GM12878 (cell line): ENCODE results near the gene RANBP17. TPM values are rescaled to one million over a fixed set of nuclear protein-coding genes. Genes with fewer than 3 reads are reported as not detected.

Experiments
- ATAC-seq: fragments of 200-7000 bp; cut with Tn5 transposase; 3 replicates; pipeline ENCODE4 v1.9.1; 2020; ENCODE audit warnings: mild to moderate bottlenecking, moderate library complexity
- BruUV-seq: library from RNA; stranded (reverse); fragments of 400-500 nt; replicated peaks from 2 replicates; lab custom pipeline; 2021; lab: Mats Ljungman, UMichigan
- CTCF ChIA-PET: fragments of 300-600 bp; sonication (Branson Sonifier 250); formaldehyde crosslinking; extraction: SDS; loops from one replicate; lab custom pipeline; 2021; ENCODE audit warnings: inconsistent platforms; lab: Yijun Ruan, JAX
- POLR2A ChIA-PET: fragments of 350-600 bp; formaldehyde crosslinking; extraction: SDS; loops from one replicate; lab custom pipeline; 2021; ENCODE audit warnings: inconsistent platforms; lab: Charles Lee
- RAD21 ChIA-PET: fragments of 300-600 bp; sonication (Branson Sonifier 250); formaldehyde crosslinking; loops from one replicate; lab custom pipeline; 2023; ENCODE audit warnings: antibody characterized with exemption; ENCODE audit not compliant: unreplicated experiment; lab: Charles Lee
- SMC1A ChIA-PET: fragments of 300-600 bp; sonication (Branson Sonifier 250); formaldehyde crosslinking; loops from one replicate; lab custom pipeline; 2023; ENCODE audit not compliant: unreplicated experiment, uncharacterized antibody; lab: Charles Lee
- DNase-seq: peaks from one replicate; pipeline ENCODE4 v3.0.0-alpha.2; 2011; ENCODE audit warnings: low read depth, low spot score
- FAIRE-seq: peaks from 3 replicates; lab custom pipeline; 2011; peaks lifted over from hg19 to GRCh38; lab: Jason Lieb, UNC
- H2AFZ ChIP-seq: 2 replicates; pipeline ENCODE4 v1.6.0; 2011; ENCODE audit warnings: low read depth, low read length, control low read depth; ENCODE audit not compliant: control insufficient read depth
- H3K27ac ChIP-seq: 2 replicates; pipeline ENCODE4 v1.5.1; 2011; ENCODE audit warnings: control low read depth; ENCODE audit not compliant: control insufficient read depth, insufficient read depth
- H3K27me3 ChIP-seq, 2 experiments: replicated peaks in 1 of 2; 2 replicates each; pipeline versions ENCODE4 v1.6.0 to v1.6.1; 2011; ENCODE audit warnings: low read length in 1 of 2; ENCODE audit not compliant: control insufficient read depth in 2 of 2, insufficient read depth in 2 of 2
- H3K36me3 ChIP-seq, 2 experiments: 2 replicates each; pipeline ENCODE4 v1.5.1; 2011; ENCODE audit warnings: low read length in 1 of 2; ENCODE audit not compliant: control insufficient read depth in 2 of 2, insufficient read depth in 2 of 2
- H3K4me1 ChIP-seq: 2 replicates; pipeline ENCODE4 v1.6.1; 2011; ENCODE audit warnings: mild to moderate bottlenecking, low read length, moderate library complexity, mixed read lengths; ENCODE audit not compliant: control insufficient read depth, insufficient read depth
- H3K4me2 ChIP-seq: 2 replicates; pipeline ENCODE4 v1.6.0; 2011; ENCODE audit warnings: control low read depth; ENCODE audit not compliant: control insufficient read depth, insufficient read depth
- H3K4me3 ChIP-seq: fragments of 200-600 bp; sonication (generic); 2 replicates; pipeline ENCODE4 v1.5.1; 2016
- H3K79me2 ChIP-seq: 2 replicates; pipeline ENCODE4 v1.6.0; 2011; ENCODE audit warnings: low read length; ENCODE audit not compliant: control insufficient read depth, insufficient read depth
- H3K9ac ChIP-seq: 2 replicates; pipeline ENCODE4 v1.8.0; 2011; ENCODE audit warnings: low read length, control low read depth, mixed read lengths; ENCODE audit not compliant: control insufficient read depth, insufficient read depth
- H3K9me3 ChIP-seq: replicated peaks from 3 replicates; pipeline ENCODE4 v1.5.1; 2011; ENCODE audit warnings: mild to moderate bottlenecking, low read length; ENCODE audit not compliant: control insufficient read depth, insufficient read depth
- H4K20me1 ChIP-seq: 2 replicates; pipeline ENCODE4 v1.6.0; 2011; ENCODE audit not compliant: control insufficient read depth, insufficient read depth
- BCLAF1 ChIP-seq: fragments of 450-650 bp; IDR thresholded peaks from 2 replicates; pipeline ENCODE4 v1.6.1; 2017; ENCODE audit warnings: antibody characterized with exemption, mild to moderate bottlenecking, moderate library complexity
- EZH2 ChIP-seq: IDR thresholded peaks from 2 replicates; pipeline ENCODE4 v1.6.1; 2012; ENCODE audit warnings: low read depth, mild to moderate bottlenecking, control low read depth, inconsistent platforms, low read length, borderline replicate concordance; ENCODE audit not compliant: control insufficient read depth
- KAT2A ChIP-seq: conservative IDR thresholded peaks from 2 replicates; pipeline ENCODE4 v1.6.1; 2011; ENCODE audit warnings: low read depth, low read length; ENCODE audit not compliant: control insufficient read depth
- POU2F2 ChIP-seq: IDR thresholded peaks from 3 replicates; pipeline ENCODE4 v1.6.1; 2011; ENCODE audit warnings: low read depth, mild to moderate bottlenecking, low read length, borderline replicate concordance
- STAT3 ChIP-seq: IDR thresholded peaks from 2 replicates; pipeline ENCODE4 v1.6.1; 2011; ENCODE audit warnings: low read depth, low read length, improper control_type of control experiment
- ZBTB11 ChIP-seq: fragments of 450-650 bp; formaldehyde crosslinking; IDR thresholded peaks from 2 replicates; pipeline ENCODE4 v1.5.0; 2022; ENCODE audit warnings: mild to moderate bottlenecking, missing genetic modification characterization
- WGBS: methylation state at CpG from one replicate; pipeline ENCODE4 v1.1.6; 2016; ENCODE audit warnings: low lambda C conversion rate; ENCODE audit not compliant: insufficient replicate concordance, insufficient coverage; ENCODE audit errors: missing lambda C conversion rate; 5-methylcytosine and 5-hydroxymethylcytosine counted together
- in situ Hi-C: fragments of 300-500 bp; cut with MboI; formaldehyde crosslinking; loops from 9 replicates; pipeline ENCODE4 v1.14.3; 2018; ENCODE audit warnings: mixed read lengths
- intact Hi-C: fragments of 100-400 bp; cut with micrococcal nuclease; formaldehyde crosslinking; loops from one replicate; pipeline ENCODE4 v1.14.2; 2022; ENCODE audit not compliant: unreplicated experiment
- polyA plus RNA-seq, 11 experiments: library from polyadenylated mRNA; depleted of rRNA in 4 of 11; unstranded in 6 of 11; stranded (reverse) in 5 of 11; fragments of >200 nt; fragmentation: Nextera tagmentation in 4 of 11; fragmentation: Illumina TruSeq in 1 of 11; extraction: Ambion mirVana in 4 of 11; extraction: Trizol in 1 of 11; gene quantifications; 1 replicate in 1 of 11; 2 replicates in 10 of 11; pipeline versions ENCODE4 v1.2.1 to v1.2.3, GENCODE V29; 2011 to 2016; ENCODE audit warnings: inconsistent platforms in 2 of 11, missing spikeins in 2 of 11, low read depth in 1 of 11
- total RNA-seq, 4 experiments: library from RNA; depleted of rRNA in 3 of 4; stranded (reverse); fragments of >200 nt in 3 of 4; fragmentation: Illumina TruSeq in 1 of 4; extraction: Trizol in 1 of 4; gene quantifications; 2 replicates each; pipeline versions ENCODE4 v1.2.1 to v1.2.3, GENCODE V29; 2013 to 2021

RANBP17 gene
- total and polyA plus RNA-seq, 10 of the 15 experiments (the other 5 are each of a cell fraction or from before 2014, with no cell fraction given): 0.10 TPM; not detected in 9

- no peak overlapping the region for H3K4me2 ChIP-seq
- H2AFZ ChIP-seq: no peak overlapping the region
- CTCF ChIA-PET: interaction anchor here (0.5 kb wide), 1 partner anchor 18 kb away, joined by 3 read pairs; no protein-coding TSS in a partner anchor
- TF ChIP-seq KAT2A: no peak
- RAD21 ChIA-PET: no interaction called here
- no peak for ATAC-seq
- BruUV-seq: no TSS peak
- in situ Hi-C loops (no loop called here), intact Hi-C loops (no loop called here)
- peaks cover 5 to 27% of the 10 kb centered on the region in 2 experiments for H3K27me3 ChIP-seq
- POLR2A ChIA-PET: no interaction called here
- H3K27ac ChIP-seq: no peak overlapping the region
- no peaks in the 10 kb centered on the region for H3K36me3 ChIP-seq
- SMC1A ChIA-PET: no interaction called here
- no peaks in the 10 kb centered on the region; the same call in 1 of the 2 replicates for H4K20me1 ChIP-seq
- no peak for FAIRE-seq
- no peaks in the 10 kb centered on the region for H3K4me1 ChIP-seq
- no peaks in the 10 kb centered on the region for H3K79me2 ChIP-seq
- no peak overlapping the region for H3K4me3 ChIP-seq
- no peak for DNase-seq
- H3K9ac ChIP-seq: no peak overlapping the region
- no peaks in the 10 kb centered on the region; the same call in 2 of the 3 replicates for H3K9me3 ChIP-seq
- 26% methylated on average over 9 of the region's 10 CpGs for WGBS
Observed at GRCh38 chr5:171306781-171307591, 445.2 kb downstream of the RANBP17 start.

GRCh38 chr5:171307789-171308452 is 446.1 kb downstream of the RANBP17 start:
- Histone ChIP-seq H3K27ac (no peak overlapping the region), H3K79me2 (no peaks in the 10 kb centered on the region), H4K20me1 (no peaks in the 10 kb centered on the region; the same call in 1 of the 2 replicates), H3K9me3 (no peaks in the 10 kb centered on the region; the same call in 2 of the 3 replicates), H3K9ac (no peak overlapping the region), H2AFZ (no peak overlapping the region), H3K36me3 (no peaks in the 10 kb centered on the region), H3K4me2 (no peak overlapping the region), H3K4me3 (no peak overlapping the region), H3K27me3 (peaks cover 5 to 25% of the 10 kb centered on the region in 2 experiments), H3K4me1 (no peaks in the 10 kb centered on the region)
- ATAC-seq (no peak), FAIRE-seq (no peak), DNase-seq (no peak)
- RAD21 ChIA-PET: no interaction called here
- no TSS peak for BruUV-seq
- SMC1A ChIA-PET: no interaction called here
- intact Hi-C loops (no loop called here), in situ Hi-C loops (no loop called here)
- POLR2A ChIA-PET: no interaction called here
- 69% methylated on average over 42 of the region's 42 CpGs for WGBS
- CTCF ChIA-PET: no interaction called here
- TF ChIP-seq STAT3 (no peak), POU2F2 (no peak), EZH2 (no peak), ZBTB11 (CRISPR knock-in tag) (no peak), BCLAF1 (no peak)
